Amygdala (tissue), 56 donors: Measurements from ENCODE around the gene TMCC2.
"Not testable (repeated sequence)": the region's sequence is repeated elsewhere in the genome, so short reads cannot be mapped to it uniquely, and the experiment has no call there.

Experiments used
- DNase-seq, 56 donors: peaks; one replicate each; lab custom pipeline; 2025; lab: John Stamatoyannopoulos, UW

The TMCC2 gene

DNA sequence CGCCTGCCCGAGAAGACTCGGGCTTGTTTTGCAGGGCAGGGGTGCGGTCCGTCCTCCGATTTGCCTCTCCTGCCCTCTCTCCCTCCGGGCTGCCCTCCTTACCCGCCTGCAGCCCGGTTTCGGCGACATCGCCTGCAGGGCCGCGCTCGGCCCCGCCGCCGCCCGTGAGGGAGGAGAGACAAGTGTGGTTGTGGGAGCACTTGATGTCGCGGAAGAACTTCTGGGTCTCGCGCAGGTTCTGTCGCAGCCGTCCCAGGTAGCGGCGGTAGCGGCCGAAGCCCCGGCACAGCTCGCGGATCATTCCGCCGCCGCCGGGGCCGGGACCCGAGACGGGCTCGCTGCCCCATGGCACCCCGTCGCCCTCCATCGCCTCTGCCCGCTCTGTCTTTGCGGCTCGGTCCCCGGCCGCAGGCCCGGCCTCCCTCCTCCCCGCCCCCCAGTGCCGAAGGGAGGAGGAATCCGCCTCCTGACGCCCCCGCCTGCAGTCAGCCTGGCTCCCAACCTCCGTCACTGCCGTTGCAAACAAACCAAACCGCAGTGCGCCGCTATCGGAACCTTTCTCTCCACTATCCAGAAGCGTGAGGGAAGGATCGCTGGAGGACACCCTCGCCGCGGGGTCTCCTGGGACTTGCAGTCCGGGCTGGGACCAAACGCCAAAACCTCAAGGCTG is 16.4 kb upstream of the TMCC2 start, which contains the start of gene DSTYK:
DSTYK (minus strand) TSS at position 534 of the 670 bp plus-strand sequence; CDS start at position 367, 167 bp downstream.
- peak; percentile 73 to 97 (median 94) for DNase-seq

- no peak for DNase-seq
Measured at GRCh38 chr1:205211839-205212536, 15.8 kb upstream of the TMCC2 start.

- no peak for DNase-seq
Measured at GRCh38 chr1:205214756-205215155, 13.0 kb upstream of the TMCC2 start.

GRCh38 chr1:205216588-205216987 is 11.2 kb upstream of the TMCC2 start:
- DNase-seq = no peak

GRCh38 chr1:205217418-205217817 is 10.3 kb upstream of the TMCC2 start:
- no peak for DNase-seq

- DNase-seq = no peak
Measured at GRCh38 chr1:205220421-205220820, 7.3 kb upstream of the TMCC2 start.

- no peak for DNase-seq
Measured at GRCh38 chr1:205224736-205225135, 3.0 kb upstream of the TMCC2 start.

DNA sequence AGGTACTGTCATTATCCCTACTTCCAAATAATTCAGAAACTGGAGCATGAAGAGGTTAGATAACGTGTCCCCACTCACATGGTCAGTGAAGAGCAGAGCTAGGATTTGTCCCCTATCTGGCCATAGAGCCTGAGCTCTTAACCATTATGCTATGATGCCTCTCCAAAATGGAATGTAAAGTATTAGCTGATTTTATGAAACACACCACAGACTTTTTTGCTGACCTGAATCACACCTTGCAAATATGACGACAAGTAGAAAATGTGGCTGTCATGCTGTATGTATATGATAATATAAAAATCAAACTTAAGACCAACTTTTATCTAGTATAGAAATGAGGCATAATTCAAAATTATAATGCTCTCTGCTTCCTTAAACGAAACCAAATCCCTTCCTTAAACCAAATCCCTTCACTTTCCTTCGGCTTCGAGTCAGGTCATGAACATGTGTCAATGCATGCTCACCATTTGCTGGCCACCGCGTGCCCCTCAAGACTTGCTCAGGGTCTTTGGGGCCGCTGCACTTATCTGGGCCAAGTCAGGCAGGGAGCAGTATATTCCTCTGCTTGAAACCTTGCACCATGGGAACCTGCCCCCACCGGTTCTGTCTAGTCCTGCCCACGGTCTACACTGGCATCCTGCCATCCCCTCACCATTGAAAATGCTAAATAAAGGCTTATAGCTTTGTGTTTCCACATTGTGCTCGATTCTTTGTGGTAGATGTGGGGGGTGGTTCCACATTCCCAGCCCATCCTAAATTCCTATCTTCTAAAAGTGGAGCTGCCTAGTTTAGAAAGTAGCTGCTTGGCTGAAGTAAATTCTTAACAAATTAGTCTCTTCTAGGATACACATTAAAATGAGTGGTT is 1.6 kb upstream of the TMCC2 start:
- DNase-seq = peak in 1 of 56 donors; percentile 46

DNA sequence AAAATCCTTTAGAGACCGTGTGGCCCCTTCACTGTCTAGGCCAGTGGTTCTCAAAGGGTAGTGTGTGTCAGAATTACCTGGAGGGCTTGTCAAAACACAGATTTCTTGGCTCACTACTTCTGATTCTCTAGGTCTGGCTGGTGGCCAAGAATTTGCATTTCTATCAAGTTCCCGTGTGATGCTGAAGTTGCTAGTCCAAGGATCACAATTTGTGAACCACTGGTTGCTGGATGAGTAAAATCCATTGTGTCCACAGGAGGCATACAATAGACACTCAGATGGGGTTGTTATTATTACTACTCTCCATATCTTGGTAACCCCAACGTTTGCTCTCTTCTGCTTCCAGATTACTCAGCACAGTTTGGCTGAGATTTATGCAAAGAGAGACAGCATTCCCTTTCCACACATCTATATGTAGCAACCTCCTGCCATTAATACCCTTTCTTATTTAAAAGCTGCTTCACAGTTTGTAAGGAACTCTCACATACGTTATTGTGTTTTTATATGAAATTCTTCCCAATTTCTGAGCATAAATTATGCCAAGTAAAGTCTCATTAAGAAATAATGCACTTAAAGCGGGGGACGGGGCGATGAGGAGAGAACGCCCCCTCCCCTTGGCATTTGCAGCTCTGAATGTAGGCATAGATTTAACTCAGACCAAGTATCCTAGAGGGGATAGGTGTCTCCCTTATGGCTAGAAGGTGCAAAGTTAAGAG is 720 bp upstream of the TMCC2 start:
- DNase-seq = peak in 3 of 56 donors; percentile 20 to 37 (median 33)

GRCh38 chr1:205228093-205228521 is 361 bp downstream of the TMCC2 start:
- no peak for DNase-seq

DNA sequence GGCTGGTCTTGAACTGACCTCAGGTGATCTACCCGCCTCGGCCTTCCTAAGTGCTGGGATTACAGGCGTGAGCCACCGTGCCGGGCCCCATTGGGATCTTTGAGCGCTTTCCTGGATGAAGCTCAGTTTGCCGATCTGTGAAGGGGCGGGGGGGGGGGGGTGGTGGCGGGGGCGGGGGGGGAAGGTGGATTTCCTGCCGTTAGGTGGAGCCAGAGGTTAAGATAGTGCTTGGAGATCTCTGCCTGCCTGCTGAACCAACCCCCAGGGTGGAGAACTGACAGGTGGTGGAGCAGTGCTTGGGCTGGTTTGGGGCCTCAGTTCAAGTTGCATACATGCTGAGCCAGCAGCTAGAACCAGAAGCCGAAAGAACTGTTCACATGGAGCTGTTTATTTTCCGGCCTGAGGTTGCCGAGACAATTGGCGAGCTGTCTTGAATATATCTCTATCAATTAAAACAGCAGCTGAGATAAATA is 1.7 kb downstream of the TMCC2 start:
- peak in 44 of 56 donors; percentile 24 to 84 (median 65) for DNase-seq

GRCh38 chr1:205229916-205230700 is 2.4 kb downstream of the TMCC2 start:
- peak in 2 of 56 donors; percentile 42 to 60 for DNase-seq

DNA sequence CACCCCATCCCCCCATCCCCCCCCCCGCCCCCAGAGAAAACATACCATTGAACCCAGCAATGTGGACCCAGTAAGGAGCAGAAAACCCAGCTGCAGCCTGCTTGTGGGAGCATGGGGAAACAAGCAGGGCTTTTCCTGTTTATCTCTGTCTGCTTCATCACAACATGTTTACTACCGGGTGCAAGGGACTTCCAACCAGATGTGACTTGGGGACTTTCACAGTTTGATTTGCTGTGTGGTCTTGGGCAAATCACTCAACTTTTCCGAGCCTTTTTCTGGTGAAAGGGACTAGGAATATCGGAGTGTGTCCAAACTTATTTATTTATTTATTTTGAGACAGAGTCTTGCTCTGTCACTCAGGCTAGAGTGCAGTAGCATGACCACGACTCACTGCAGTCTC is 3.2 kb downstream of the TMCC2 start:
- DNase-seq = no peak

GRCh38 chr1:205232127-205232820 is 4.5 kb downstream of the TMCC2 start:
- no peak for DNase-seq

DNA sequence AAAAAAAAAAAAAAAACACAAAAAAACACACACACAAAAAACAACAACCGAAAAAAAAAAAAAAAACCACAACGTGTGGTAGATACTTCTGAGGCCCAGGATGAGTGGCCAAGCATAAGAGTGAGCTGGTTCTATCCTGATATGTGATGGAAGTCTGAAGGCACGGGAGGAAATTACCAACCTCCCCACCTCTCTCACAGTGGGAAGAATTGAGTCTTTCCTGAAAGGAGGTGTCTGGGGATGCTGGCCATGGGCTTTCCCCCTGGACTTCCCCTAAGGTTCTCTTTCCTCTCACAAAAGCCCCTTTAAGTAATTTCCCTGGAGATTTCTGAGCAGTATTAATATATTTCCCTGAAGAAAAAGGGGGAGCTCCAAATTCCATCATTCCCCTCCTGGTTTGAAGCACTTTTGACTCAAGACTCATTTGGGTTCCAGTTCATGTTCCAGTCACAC is 5.2 kb downstream of the TMCC2 start:
- no peak for DNase-seq

GRCh38 chr1:205233986-205234385 is 6.2 kb downstream of the TMCC2 start:
- not testable (repeated sequence) for DNase-seq

DNA sequence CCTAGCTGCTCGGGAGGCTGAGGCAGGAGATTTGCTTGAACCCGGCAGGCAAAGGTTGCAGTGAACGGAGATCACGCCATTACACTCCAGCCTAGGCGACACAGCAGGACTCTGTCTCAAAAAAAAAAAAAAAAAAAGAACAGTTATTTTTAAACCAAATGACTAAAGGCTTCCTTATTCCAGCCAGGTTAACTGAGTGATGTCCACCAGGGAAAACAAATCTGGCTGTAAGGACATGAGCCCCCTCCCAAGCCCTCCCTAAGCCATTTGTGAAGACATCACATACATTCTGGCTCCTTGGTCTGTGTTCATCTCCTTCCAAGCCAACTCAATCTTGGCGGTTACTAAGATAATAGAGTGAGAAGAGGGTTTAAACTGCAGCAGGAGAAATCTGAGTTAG is 8.2 kb downstream of the TMCC2 start:
- DNase-seq = no peak

DNA sequence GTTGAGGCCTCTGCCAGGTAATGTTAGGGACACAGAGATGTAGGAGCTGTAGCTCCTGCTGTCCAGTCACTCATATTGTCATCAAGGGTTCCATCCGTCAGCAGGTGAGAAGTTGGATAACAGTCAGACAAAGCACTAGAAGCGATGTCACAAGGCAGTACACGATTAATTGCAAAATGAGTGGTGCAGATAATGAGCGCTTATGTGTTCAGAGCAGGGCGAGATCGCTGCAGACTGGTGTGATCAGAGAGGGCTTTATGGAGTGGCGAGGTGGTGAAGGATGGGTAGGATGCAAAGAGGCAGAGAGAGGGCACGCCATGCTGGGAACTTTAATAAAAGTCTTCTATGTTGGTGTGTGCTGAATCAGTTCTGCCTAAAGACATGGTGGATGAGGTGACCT is 8.8 kb downstream of the TMCC2 start:
- no peak for DNase-seq
